GM12874 (cell line): ENCODE measurements around the gene SCN3B.

Source experiments
- TF ChIP-seq, protein P1 (sequence below): IDR thresholded peaks from 2 replicates; pipeline ENCODE4 v1.5.1; 2011; ENCODE audit warnings: low read depth, mild to moderate bottlenecking, control low read depth, low read length, moderate library complexity; ENCODE audit not compliant: insufficient read depth

Gene SCN3B

DNA sequence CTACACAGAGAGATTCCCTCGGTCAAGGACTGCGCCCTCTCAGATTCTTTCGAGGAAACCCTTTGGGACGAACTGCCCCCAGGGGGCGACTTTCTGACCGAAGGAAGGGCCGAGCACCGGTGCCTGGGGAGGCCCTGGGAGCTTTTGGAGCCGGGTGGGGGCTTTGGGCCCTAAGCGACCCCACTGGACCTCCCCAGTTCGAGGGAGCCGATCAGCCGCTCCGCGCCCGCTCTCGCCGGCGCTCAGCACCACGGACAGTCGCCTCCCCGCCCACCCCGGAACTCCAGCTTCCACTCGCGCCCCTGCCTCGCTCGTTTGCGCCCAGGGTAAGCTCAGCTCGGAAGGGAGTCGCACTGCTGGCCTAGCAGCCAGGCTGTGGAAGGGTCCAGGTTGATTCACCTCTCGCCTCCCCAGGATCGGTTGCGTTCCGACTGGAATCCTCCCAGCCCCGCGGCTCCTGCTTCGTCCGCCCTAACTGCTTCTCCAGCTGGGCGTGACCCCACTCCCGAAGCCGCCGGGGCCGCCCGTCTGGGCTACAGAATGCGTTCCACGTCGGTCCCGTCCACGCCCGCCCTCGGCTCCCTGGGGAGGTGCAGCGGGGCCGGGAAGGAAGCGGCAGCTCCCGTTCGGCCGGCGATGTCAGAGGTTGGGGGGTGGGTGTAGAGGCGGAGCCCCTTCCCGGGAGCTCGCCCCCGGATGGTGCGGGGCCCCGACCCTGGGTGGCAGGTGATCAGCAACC, 428 bp downstream of the SCN3B start:
- TF ChIP-seq, protein P1, sequence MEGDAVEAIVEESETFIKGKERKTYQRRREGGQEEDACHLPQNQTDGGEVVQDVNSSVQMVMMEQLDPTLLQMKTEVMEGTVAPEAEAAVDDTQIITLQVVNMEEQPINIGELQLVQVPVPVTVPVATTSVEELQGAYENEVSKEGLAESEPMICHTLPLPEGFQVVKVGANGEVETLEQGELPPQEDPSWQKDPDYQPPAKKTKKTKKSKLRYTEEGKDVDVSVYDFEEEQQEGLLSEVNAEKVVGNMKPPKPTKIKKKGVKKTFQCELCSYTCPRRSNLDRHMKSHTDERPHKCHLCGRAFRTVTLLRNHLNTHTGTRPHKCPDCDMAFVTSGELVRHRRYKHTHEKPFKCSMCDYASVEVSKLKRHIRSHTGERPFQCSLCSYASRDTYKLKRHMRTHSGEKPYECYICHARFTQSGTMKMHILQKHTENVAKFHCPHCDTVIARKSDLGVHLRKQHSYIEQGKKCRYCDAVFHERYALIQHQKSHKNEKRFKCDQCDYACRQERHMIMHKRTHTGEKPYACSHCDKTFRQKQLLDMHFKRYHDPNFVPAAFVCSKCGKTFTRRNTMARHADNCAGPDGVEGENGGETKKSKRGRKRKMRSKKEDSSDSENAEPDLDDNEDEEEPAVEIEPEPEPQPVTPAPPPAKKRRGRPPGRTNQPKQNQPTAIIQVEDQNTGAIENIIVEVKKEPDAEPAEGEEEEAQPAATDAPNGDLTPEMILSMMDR, result no peak

DNA sequence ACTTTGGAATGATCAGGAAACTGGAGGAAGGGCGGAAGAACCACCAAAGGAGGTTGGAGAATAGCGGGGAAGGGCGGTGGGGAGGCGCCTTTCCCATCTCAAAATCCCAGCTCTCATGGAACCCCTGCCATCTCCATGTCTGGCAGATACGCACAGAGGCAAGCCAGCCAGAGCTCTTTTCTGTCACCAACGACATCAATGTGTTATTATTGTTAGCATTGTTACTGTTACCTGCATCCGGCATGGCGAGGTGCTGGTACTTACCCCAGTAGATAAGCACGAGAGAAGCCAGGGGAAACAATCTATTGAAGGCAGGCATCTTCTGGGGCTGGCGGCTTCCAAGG, 969 bp downstream of the SCN3B start:
- TF ChIP-seq, protein P1, result no peak

DNA sequence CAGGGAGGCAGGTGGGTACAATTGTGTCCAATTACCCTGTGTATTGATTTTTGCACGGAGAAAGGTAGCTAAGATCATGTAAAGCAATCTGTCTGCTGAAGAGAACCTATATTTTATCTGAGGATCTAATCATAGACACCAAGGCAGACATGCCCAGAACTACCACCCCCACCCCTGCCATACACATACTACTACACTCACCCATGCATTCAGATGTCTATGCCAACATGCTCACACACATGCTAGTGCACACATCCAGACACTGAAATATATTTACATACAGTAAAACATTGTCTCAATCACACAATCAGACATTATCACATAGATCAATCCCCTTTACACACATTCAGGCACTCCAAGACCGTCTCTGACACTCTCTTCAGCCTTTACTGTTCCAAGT, 1.8 kb downstream of the SCN3B start:
- TF ChIP-seq, protein P1, result no peak

DNA sequence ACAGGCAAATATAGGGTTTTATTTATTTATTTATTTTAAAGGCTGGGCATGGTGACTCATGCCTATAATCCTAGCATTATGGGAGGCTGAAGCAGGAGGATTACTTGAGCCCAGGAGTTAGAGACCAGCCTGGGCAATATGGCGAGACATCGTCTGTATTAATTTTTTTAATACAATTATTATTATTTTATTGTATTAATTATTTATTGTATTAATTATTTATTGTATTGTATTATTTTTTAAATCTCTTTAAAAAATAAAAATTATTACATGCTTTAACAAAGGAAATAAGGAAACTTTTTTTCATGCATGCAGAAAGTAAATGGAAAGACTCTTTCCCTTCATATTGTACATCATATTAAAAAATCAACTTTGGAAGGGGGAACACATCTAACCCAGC, 3.5 kb downstream of the SCN3B start:
- TF ChIP-seq, protein P1, result no peak

DNA sequence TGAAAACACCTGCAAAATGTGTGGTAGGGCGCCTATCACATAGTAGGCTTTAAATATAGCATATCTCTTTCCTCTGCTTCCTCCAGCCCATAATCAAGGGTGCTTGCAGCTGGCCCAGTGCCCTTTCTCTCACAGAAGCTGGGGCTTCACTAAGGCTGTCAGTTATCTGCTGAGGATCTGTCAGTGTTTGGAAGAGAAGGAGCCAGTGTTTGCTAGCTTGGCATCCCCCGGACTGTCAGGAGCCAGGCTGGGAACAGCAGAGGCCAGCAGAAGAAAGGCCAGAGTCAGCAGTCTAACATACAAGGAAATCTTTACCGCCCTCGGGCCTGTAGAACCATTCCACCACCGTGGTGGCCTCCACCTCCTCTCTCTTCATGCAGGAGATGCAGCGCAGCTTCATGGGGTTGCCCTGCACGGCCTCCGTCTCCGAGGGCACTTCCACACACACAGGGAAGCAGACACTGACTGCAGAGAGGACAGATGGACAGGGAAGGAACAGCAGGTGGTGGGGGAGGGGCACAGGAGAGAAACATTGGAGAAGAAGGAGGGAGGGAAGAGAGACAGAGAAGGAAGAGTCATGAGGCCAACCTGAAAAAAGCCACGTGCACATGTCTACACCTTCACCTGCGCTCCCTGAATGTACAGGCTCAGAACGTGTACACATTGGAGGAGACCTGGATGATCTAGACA, 9.0 kb downstream of the SCN3B start:
- TF ChIP-seq, protein P1, result no peak

DNA sequence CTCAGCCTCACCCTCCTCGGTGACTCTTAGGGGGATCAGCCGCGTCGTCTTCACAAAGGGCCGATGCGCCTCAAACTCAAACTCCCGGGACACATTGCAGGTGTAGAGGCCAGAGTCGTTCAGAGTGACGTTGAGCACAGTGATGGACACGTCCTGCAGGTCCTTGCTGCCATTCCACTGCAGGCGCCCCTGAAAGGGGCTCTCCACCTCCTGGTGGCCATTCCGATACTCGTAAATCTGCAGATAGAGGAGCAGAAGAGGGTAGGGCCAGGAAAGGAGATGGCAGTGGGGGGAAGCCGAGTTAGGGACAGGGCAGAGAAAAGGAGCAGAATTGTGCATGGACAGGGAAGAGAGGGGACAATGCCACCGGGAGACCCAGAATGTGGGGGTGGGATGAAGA, 12.0 kb downstream of the SCN3B start:
- TF ChIP-seq, protein P1, result no peak

DNA sequence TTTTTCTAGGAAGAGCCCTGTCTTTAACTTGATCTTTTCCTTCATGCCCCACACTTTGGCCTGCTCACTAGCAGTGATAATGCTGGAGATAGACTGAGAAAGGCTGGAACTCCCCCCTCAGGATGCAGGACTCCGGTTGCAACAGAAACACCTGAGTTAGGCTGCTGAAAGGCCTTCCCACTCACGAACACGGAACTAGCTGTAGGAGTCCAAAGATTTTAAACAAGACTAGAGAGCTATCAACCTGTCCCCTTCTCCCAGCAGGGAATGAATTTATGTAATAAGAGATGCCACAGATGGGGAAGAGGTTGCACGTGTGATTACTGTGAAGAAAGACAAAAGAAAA, 13.0 kb downstream of the SCN3B start:
- TF ChIP-seq, protein P1, result no peak
